HG02938 (cell line): Measurements from ENCODE around the gene MBOAT2.
"Not testable (repeated sequence)": the region's sequence is repeated elsewhere in the genome, so short reads cannot be mapped to it uniquely, and the experiment has no call there.

ENCODE experiments used
- ATAC-seq: cut with Tn5 transposase; IDR thresholded peaks from one replicate; pipeline ENCODE4 v1.9.1; 2021; ENCODE audit warnings: mild to moderate bottlenecking, moderate library complexity; ENCODE audit not compliant: unreplicated experiment

MBOAT2 gene

DNA sequence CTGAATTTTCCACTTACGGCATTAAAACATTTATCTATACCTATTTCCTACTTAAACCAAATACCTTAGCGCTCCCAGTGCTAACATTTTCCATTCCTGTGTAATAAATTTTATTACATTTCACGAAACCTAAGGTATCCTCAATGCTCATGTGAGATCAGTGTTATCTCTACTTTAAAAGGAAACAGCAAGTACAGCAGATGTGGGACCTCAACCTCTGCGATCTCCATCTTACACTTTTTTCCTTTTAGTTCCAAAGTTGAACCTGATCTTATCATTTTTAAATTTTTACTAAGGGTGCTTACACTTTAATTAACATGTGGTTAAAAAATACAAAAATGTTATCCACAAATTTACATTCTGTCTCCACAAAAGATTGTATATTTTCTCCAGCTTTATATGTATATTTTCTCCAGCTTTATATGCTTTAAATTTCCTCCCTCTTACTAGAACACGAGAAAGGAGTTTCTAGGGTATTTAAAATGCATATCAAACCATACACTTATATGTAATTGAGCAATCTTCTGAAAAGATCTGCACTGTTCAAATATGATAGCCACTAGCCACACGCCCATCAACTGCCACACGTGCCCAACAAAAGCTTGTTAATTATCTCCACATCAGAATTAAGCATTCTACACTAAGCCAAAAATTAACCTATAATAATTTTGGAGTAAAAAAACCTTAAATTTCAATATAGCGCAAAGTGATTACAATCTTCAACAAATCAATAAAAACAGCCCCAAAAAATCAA lies 38.1 kb downstream of the MBOAT2 start:
- ATAC-seq: no peak

DNA sequence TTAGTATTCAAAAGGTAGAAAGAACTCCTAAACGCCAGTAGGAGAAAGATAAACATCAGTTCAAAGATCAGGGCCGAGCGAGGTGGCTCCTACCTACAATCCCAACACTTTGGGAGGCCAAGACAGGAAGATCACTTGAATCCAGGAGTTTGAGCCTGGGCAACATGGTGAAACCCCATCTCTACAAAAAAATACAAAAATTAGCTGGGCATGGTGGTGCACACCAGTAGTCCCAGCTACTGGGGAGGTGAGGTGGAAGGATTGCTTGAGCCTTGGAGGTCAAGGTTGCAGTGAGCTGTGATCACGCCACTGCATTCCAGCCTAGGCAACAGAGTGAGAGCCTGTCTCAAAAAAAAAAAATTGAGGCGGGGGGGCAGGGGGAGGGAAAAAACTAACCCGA lies 40.6 kb downstream of the MBOAT2 start:
- ATAC-seq: no peak

DNA sequence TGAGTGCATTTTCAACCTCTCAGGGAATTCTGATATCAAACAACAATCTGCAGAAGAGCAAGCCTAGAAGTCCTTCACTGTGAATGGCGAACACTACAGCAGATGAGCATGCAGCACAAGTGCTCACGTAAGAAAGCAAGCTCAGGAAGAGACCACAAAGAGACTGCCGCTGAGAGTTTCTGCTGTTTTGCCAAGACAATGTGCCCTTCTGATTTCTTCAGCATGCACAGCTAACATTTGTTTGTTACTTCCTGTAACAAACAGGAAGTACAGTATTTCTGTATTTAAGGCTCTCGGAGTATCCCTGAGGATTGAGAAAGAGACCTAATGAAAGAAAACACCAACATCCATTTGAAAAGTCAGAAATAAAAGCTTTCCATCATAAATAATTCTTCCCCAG lies 45.9 kb downstream of the MBOAT2 start:
- no peak for ATAC-seq

DNA sequence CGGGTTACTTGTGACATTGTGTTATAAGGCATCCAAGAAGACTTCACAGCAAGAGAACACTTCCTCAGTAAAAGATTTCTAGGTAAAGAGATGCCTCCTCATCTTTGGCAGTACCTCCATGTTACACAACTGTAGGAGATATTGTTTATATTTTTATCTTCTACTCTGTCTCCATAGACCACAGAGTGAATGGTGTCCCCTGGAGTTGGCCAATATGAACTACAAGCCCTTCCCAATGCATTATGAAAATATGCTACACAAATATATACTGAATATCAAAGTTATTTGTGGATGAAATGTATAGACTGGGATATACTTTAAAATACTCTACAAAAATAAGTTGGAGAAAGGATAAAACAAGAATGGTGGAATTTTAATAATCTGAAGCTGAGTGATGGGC lies 46.7 kb downstream of the MBOAT2 start:
- no peak for ATAC-seq

GRCh38 chr2:8954990-8955389 lies 48.5 kb downstream of the MBOAT2 start:
- no peak for ATAC-seq

- ATAC-seq: no peak
Observed at GRCh38 chr2:8953525-8953924, 50.0 kb downstream of the MBOAT2 start.

DNA sequence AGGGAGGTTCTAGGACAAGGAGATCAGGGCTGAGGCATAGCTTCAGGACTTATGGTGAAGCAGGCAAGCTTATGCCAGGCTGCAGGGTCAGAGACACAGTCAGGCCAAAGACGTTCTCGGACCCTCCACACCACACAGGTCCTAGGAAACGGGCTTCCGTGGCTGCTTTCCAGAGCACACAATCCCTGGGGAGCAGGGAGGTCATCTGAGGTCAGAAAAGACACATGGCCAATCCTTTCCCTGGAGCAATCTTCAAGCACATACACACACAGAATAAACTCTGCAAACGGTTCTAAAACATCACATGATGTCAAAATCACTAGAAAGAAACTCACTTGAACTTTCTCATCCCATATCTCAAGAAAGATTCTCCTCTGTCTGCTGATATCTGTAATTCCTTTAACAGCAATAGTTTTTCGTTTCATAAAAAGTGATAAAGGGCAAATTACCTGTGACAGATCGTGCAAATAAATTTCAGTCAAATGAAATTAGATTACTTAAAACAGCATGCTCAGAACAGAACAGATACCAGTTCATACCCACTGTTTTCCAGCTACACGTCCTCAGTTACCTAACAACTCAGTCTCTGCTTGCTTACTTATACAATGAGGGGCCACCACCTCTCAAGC lies 63.9 kb downstream of the MBOAT2 start:
- ATAC-seq: no peak

- ATAC-seq: no peak
Observed at GRCh38 chr2:8938384-8938783, 65.1 kb downstream of the MBOAT2 start.

- no peak for ATAC-seq
Observed at GRCh38 chr2:8935982-8936381, 67.5 kb downstream of the MBOAT2 start.

DNA sequence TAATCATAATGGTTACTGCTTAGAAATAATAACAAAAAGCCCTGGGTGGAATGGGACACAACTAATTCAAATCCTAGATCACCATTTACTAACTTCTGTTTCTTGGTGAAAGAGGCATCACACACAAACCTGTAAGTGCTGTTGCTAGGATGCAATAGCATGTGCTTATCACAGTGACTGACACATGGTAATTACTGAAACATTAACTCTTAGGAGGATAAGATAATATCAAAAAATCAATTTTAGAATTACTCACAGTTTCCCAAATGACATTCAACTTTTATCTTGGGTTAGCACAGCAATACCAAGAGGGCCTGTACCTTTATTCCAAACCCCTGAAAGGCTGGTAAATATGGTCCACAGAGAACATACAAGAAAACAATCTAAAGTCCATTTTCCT lies 69.1 kb downstream of the MBOAT2 start:
- ATAC-seq: no peak

GRCh38 chr2:8932702-8933101 lies 70.8 kb downstream of the MBOAT2 start:
- ATAC-seq: no peak

DNA sequence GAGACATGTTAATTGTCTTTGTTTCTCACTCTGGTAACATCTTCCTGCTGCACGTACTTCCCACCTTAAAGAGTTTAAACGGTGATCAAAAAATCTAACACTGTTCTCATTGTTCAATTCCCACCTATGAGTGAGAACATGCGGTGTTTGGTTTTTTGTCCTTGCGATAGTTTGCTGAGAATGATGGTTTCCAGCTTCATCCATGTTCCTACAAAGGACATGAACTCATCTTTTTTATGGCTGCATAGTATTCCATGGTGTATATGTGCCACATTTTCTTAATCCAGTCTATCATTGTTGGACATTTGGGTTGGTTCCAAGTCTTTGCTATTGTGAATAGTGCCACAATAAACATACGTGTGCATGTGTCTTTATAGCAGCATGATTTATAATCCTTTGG lies 73.3 kb downstream of the MBOAT2 start:
- ATAC-seq: not testable (repeated sequence)

DNA sequence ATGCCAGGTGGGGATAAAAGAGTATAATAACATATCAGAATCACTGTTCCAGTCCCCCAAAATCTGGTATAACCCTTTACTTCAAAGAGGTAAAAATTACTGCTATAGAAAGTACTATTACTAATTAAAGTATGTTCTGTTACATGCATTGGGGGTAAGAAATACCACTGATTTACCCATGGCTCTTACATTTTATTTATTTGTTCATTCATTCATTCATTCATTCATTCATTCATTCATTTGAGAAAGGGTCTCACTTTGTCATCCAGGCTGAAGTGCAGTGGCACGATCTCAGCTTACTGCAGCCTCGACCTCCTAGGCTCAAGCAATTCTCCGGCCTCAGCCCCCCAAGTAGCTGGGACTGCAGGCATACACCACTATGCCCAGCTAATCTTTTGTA lies 74.4 kb downstream of the MBOAT2 start:
- ATAC-seq: no peak

GRCh38 chr2:8927510-8928455 lies 75.7 kb downstream of the MBOAT2 start:
- no peak for ATAC-seq

- ATAC-seq: no peak
Observed at GRCh38 chr2:8926356-8926755, 77.1 kb downstream of the MBOAT2 start.

DNA sequence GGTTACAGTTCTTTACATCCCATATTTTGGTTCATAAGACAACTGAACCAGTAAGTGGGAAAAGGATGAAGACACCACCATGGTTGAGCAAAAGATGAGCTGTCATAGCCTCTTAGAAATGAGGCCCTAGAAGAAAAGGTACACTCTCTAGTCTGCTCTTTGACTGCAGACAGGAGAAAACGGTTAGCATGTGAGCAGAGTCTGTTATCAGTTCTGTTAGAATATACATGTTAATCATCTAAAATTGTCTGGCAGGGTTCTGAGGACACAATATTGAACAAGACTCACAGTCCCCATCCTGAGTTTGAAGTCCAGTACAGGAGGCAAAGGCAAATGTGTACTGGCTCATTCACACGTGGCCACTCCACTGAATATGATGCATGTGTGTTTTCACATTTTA lies 78.1 kb downstream of the MBOAT2 start:
- ATAC-seq: no peak

GRCh38 chr2:8923183-8923582 lies 80.3 kb downstream of the MBOAT2 start:
- no peak for ATAC-seq

DNA sequence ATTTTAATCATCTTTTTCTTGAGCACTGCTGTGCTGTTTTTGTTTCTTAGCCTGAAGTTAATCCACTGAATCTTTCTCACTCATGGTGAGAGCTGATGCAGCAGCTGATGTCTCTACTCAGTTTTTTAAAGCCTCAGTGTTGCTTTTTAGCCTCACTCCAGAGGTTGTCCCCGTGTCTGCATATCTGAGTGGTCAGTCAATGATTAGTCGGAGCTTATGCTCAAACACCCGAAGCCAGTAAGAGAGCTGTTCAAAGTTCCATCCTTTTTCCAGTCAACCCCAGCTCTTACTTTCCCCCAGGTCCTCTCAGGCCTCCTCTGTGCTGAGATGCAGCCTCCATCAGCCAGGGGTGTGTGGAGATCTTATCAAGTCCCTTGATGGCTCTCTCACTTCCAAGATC lies 81.1 kb downstream of the MBOAT2 start:
- no peak for ATAC-seq

- no peak for ATAC-seq
Observed at GRCh38 chr2:8918412-8918811, 85.1 kb downstream of the MBOAT2 start.

DNA sequence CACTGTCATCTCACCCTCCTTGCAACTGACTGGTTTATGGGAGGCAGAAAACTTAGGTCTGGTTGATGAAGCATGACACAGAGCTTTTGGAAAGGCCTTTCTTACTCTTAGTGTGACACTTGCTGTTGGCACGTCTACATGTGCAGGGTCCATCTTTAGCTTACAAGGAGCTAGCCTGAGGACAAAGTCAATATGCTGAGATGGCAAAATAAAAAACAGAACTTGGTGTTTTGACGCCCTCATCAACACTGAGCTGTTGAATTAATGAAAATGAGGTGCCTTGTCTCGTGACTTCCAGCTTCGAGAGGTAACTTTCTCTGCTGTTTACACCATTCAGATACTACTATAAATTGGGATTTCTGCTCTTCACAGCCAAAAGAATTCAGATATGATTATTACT lies 87.5 kb downstream of the MBOAT2 start:
- ATAC-seq: no peak

GRCh38 chr2:8913767-8914166 lies 89.7 kb downstream of the MBOAT2 start:
- ATAC-seq: not testable (repeated sequence)
